Measurements from ENCODE around the gene SYVN1.

The SYVN1 gene

DNA sequence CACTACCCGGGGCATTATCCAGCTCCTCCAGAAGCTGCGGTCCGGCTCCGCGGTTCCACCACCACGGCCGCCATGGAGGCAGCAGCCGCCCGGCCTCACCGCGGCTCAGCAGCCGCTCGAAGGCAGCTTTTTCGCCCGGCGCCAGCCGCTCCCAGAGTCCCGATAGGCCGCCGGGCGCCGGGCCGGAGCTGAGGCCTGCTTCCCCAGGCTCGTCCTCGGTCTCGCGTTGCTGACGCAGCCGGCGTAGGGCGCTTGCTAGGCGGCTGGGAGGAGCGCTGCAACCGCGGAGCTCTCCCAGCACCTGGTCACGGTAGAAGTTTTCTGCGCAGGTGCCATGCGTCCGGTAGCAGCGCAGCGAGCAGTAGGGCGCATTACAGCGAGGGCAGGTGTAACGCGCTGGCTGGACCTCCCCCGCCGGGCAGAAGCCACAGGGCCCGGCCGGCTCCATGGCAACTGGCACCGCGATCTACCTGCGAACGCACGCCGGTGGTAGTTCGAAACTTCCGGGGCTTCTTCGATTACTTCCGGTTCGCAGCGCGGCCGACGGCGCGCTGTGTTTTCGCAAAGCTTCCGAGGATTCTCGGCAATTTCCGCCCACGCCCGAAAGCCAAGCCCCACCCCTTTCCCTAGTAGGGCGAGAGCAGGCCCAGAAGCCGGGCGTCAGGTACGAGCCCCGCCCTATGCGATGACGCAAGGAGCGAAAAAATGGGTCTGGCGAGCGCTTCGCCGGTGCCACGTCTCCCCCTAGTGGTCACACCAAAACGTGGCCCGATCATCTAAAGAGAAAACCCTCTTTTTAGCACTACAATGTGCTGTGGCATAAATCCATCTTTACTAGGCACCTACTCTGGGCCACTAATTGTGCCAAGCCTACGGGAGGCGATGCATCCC, 16.9 kb downstream of the SYVN1 start, which contains the start of gene ZNHIT2 (continued):
- TF ChIP-seq ZNF223 (tag by site-specific recombination; IDR thresholded peaks at IDR 0.05) = no peak
- no peak for TF ChIP-seq ZNF169 (tag by site-specific recombination; IDR thresholded peaks at IDR 0.05)
- no peak for TF ChIP-seq ZFP69B (tag by site-specific recombination; IDR thresholded peaks at IDR 0.05)
- TF ChIP-seq ZNF555 (tag by site-specific recombination; conservative IDR thresholded peaks at IDR 0.05) = no peak
- no peak for TF ChIP-seq ZNF776 (tag by site-specific recombination; IDR thresholded peaks at IDR 0.05; ENCODE audit: borderline replicate concordance)
- no peak for TF ChIP-seq ZNF292 (tag by site-specific recombination; IDR thresholded peaks at IDR 0.05; ENCODE audit: borderline replicate concordance, low read depth)
- no peak for TF ChIP-seq ZNF398 (tag by site-specific recombination; IDR thresholded peaks at IDR 0.05)
- TF ChIP-seq ZNF155 (tag by site-specific recombination; IDR thresholded peaks at IDR 0.05) = no peak
- TF ChIP-seq ZNF510 (tag by site-specific recombination; IDR thresholded peaks at IDR 0.05; ENCODE audit: insufficient replicate concordance) = no peak
- no peak for TF ChIP-seq ZNF549 (tag by site-specific recombination; IDR thresholded peaks at IDR 0.05)
- TF ChIP-seq ZNF266 (tag by site-specific recombination; IDR thresholded peaks at IDR 0.05; ENCODE audit: low read depth) = no peak
- TF ChIP-seq, protein P1, sequence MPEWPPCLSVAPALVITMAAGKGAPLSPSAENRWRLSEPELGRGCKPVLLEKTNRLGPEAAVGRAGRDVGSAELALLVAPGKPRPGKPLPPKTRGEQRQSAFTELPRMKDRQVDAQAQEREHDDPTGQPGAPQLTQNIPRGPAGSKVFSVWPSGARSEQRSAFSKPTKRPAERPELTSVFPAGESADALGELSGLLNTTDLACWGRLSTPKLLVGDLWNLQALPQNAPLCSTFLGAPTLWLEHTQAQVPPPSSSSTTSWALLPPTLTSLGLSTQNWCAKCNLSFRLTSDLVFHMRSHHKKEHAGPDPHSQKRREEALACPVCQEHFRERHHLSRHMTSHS (tag by site-specific recombination; IDR thresholded peaks at IDR 0.05) = no peak
- TF ChIP-seq PATZ1 (tag by site-specific recombination; IDR thresholded peaks at IDR 0.05) = peak; percentile 61; the same call in 1 of the 2 replicates
- TF ChIP-seq ZXDB (tag by site-specific recombination; IDR thresholded peaks at IDR 0.05) = peak; percentile 76; the same call in 1 of the 2 replicates
- no peak for TF ChIP-seq ZNF596 (tag by site-specific recombination; IDR thresholded peaks at IDR 0.05)
- no peak for TF ChIP-seq ZNF26 (tag by site-specific recombination; IDR thresholded peaks at IDR 0.05)
- peak; percentile 89 for TF ChIP-seq ZBTB8A (tag by site-specific recombination; IDR thresholded peaks at IDR 0.05)
- no peak for TF ChIP-seq ZNF48 (tag by site-specific recombination; IDR thresholded peaks at IDR 0.05)
- TF ChIP-seq HOXA7 (CRISPR knock-in tag; IDR thresholded peaks at IDR 0.05; ENCODE audit: borderline replicate concordance) = no peak
- TF ChIP-seq ZNF423 (tag by site-specific recombination; IDR thresholded peaks at IDR 0.05) = no peak
- TF ChIP-seq ZBTB49 (tag by site-specific recombination; IDR thresholded peaks at IDR 0.05; ENCODE audit: low read depth) = no peak
- peak; percentile 31; the same call in 1 of the 2 replicates for TF ChIP-seq YY2 (tag by site-specific recombination; IDR thresholded peaks at IDR 0.05)
- no peak for TF ChIP-seq ZNF366 (tag by site-specific recombination; conservative IDR thresholded peaks at IDR 0.05)
- TF ChIP-seq RBAK (tag by site-specific recombination; IDR thresholded peaks at IDR 0.05) = no peak
- no peak for TF ChIP-seq SETDB1 (IDR thresholded peaks at IDR 0.05; ENCODE audit: insufficient read length, low read length)
- no peak for TF ChIP-seq ZNF544 (tag by site-specific recombination; IDR thresholded peaks at IDR 0.05)
- TF ChIP-seq SP3 (tag by site-specific recombination; IDR thresholded peaks at IDR 0.05) = peak; percentile 71; the same call in 1 of the 2 replicates

Measured in HEK293 (cell line).